Liver (tissue), 3 donors: ENCODE measurements around the gene ECT2.

ENCODE experiments used
- CTCF ChIP-seq: fragments of 150-350 bp; IDR thresholded peaks from 2 replicates; pipeline ENCODE4 v1.5.1; 2017; ENCODE audit warnings: improper control_type of control experiment, low read depth, low read length; ENCODE audit not compliant: missing input control
- EGR1 ChIP-seq, 2 donors: IDR thresholded peaks; 2 replicates each; pipeline ENCODE4 v1.6.1; 2016 to 2018; ENCODE audit warnings: antibody characterized with exemption in 2 of 2, low read depth in 2 of 2
- GABPA ChIP-seq, 2 donors: IDR thresholded peaks in 1 of 2; conservative IDR thresholded peaks in 1 of 2; 2 replicates each; pipeline ENCODE4 v1.6.1; 2016; ENCODE audit warnings: antibody characterized with exemption in 2 of 2, mild to moderate bottlenecking in 1 of 2, moderate library complexity in 1 of 2
- JUND ChIP-seq, 2 donors: IDR thresholded peaks; 2 replicates each; pipeline ENCODE4 v1.6.1; 2016; ENCODE audit warnings: antibody characterized with exemption in 2 of 2
- MAX ChIP-seq: IDR thresholded peaks from 2 replicates; pipeline ENCODE4 v1.6.1; 2016; ENCODE audit warnings: antibody characterized with exemption
- RXRA ChIP-seq, 2 donors: IDR thresholded peaks; 2 replicates each; pipeline ENCODE4 v1.6.1; 2017 to 2018; ENCODE audit warnings: antibody characterized with exemption in 2 of 2, mild to moderate bottlenecking in 1 of 2
- SP1 ChIP-seq: IDR thresholded peaks from 2 replicates; pipeline ENCODE4 v1.6.1; 2018; ENCODE audit warnings: antibody characterized with exemption, mild to moderate bottlenecking
- TAF1 ChIP-seq: conservative IDR thresholded peaks from 2 replicates; pipeline ENCODE4 v1.6.1; 2016; ENCODE audit warnings: antibody characterized with exemption, mild to moderate bottlenecking
- YY1 ChIP-seq: IDR thresholded peaks from 2 replicates; pipeline ENCODE4 v1.6.1; 2016; ENCODE audit warnings: antibody characterized with exemption, mild to moderate bottlenecking
- ZBTB33 ChIP-seq: IDR thresholded peaks from 2 replicates; pipeline ENCODE4 v1.6.1; 2016; ENCODE audit warnings: antibody characterized with exemption
- TF ChIP-seq, protein P1 (sequence below): IDR thresholded peaks from 2 replicates; pipeline ENCODE4 v1.6.1; 2016; ENCODE audit warnings: antibody characterized with exemption, mild to moderate bottlenecking
- donor health status: healthy.
- donor health status: healthy.

DNA sequence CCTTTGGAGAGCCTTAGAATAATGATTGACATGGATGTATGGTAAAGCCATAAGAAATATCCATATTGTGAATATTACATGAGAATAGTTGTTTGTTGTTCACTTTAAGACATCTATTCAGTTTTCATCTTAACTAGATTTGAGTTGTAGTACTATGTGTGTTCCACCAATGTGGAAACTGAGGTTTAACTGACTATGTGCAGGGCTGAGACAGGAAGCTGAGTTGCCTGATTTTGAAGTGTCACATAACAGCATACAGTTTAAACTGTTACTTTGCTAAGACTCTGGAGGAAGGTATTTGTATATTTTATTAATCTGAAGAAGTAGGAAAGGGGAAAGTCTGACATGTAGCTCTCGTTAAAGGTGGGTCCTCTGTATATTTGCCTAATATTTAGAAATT lies 2.1 kb downstream of the ECT2 start:
- TF ChIP-seq CTCF (no peak), SP1 (no peak), TAF1 (no peak), MAX (no peak), ZBTB33 (no peak), YY1 (no peak), EGR1 (IDR thresholded peaks at IDR 0.05; ENCODE audit: low read depth in 2 of 2) (no peak), GABPA (IDR thresholded peaks at IDR 0.05 in 1 of 2, conservative IDR thresholded peaks at IDR 0.05 in 1 of 2) (no peak), JUND (IDR thresholded peaks at IDR 0.05) (no peak), RXRA (IDR thresholded peaks at IDR 0.05) (no peak)
- TF ChIP-seq, protein P1, sequence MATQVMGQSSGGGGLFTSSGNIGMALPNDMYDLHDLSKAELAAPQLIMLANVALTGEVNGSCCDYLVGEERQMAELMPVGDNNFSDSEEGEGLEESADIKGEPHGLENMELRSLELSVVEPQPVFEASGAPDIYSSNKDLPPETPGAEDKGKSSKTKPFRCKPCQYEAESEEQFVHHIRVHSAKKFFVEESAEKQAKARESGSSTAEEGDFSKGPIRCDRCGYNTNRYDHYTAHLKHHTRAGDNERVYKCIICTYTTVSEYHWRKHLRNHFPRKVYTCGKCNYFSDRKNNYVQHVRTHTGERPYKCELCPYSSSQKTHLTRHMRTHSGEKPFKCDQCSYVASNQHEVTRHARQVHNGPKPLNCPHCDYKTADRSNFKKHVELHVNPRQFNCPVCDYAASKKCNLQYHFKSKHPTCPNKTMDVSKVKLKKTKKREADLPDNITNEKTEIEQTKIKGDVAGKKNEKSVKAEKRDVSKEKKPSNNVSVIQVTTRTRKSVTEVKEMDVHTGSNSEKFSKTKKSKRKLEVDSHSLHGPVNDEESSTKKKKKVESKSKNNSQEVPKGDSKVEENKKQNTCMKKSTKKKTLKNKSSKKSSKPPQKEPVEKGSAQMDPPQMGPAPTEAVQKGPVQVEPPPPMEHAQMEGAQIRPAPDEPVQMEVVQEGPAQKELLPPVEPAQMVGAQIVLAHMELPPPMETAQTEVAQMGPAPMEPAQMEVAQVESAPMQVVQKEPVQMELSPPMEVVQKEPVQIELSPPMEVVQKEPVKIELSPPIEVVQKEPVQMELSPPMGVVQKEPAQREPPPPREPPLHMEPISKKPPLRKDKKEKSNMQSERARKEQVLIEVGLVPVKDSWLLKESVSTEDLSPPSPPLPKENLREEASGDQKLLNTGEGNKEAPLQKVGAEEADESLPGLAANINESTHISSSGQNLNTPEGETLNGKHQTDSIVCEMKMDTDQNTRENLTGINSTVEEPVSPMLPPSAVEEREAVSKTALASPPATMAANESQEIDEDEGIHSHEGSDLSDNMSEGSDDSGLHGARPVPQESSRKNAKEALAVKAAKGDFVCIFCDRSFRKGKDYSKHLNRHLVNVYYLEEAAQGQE = no peak
